ENCODE measurements around the gene RAB26.
"Not testable (repeated sequence)": the region's sequence is repeated elsewhere in the genome, so short reads cannot be mapped to it uniquely, and the experiment has no call there.

The RAB26 gene

DNA sequence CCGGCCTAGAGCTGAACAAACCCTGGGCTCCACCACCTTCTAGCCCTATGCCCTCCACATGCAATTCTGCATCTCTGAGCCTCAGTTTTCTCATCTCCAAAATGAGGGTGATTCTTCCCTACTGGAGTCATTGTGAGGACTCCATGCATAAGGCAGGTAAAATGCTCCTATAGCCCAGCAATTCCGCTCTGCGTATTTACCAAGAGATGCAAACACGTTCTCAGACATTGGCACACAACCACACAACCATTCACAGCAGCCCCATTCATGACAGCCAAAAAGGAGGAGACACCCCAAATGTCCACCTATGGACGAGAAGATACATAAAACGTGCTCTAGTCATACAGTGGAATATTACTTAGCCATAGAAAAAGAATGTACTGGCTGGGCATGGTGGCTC is 51.9 kb downstream of the RAB26 start:
- DNase-seq, result no peak

DNA sequence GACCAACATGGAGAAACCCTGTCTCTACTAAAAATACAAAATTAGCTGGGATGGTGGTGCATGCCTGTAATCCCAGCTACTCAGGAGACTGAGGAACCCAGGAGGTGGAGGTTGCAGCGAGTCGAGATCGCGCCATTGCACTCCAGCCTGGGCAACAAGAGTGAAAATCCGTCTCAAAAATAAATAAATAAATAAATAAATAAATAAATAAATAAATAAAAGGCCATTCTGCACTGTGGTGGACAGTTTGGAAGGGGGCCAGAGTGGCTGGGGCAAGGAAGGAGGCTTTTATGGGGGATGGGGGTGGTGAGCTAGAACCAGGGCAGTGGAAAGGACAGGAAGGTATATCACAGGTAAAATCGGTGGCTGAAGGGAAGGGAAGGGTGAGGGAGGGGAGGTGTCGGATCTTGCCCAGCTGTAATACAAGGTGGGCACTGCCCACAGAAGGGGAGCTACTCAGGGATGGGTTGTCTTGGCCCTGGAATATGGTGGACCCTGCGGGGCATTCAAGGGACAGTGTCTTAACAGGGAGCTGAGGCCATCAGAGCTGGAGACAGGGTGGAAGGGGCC is 54.8 kb downstream of the RAB26 start:
- not testable (repeated sequence) for DNase-seq

Measured in NCI-H2171 (cell line).